Measurements from ENCODE around the gene SLAMF9. TPM values are rescaled to one million over a fixed set of nuclear protein-coding genes. Genes with fewer than 3 reads are reported as not detected.
A peak's percentile ranks its signal among the peaks of the same experiment; 100 is the strongest.

The SLAMF9 gene
- total RNA-seq, 1 experiment from 2014 or later = not detected

- ChIA-PET RAD21 (ENCODE audit: low non-redundant PET in 1 of 2, low total read pairs in 2 of 2, uncharacterized antibody in 2 of 2, unreplicated experiment in 2 of 2) (no interaction called here), CTCF (no interaction called here), POLR2A (no interaction called here)
- no peaks in the 10 kb centered on the region for H3K36me3 ChIP-seq (ENCODE audit: control insufficient read depth in 1 of 2, insufficient read depth in 2 of 2, low read length in 2 of 2)
- TF ChIP-seq MAX (IDR thresholded peaks at IDR 0.05) = 0 out of 2 replicates have a peak, but pooled peaks have one; percentile 30
- no peak for TF ChIP-seq REST (IDR thresholded peaks at IDR 0.05; ENCODE audit: low read depth)
- H3K9ac ChIP-seq (ENCODE audit: low read length) = no peak overlapping the region
- no peaks in the 10 kb centered on the region for H3K79me2 ChIP-seq (ENCODE audit: insufficient read depth, low read length)
- H3K27ac ChIP-seq (ENCODE audit: low read depth, low read length) = no peak overlapping the region
- peak; percentile 54 for ATAC-seq
- H3K4me3 ChIP-seq (replicated peaks in 1 of 2; ENCODE audit: low read depth in 1 of 2, low read length in 2 of 2) = no peak overlapping the region
- no peak overlapping the region for H3K4me2 ChIP-seq (ENCODE audit: low read length)
- peaks cover 14% of the 10 kb centered on the region; the same call in 1 of the 2 replicates for H3K27me3 ChIP-seq (ENCODE audit: insufficient read depth, low read length)
- peaks cover 0 to 7% of the 10 kb centered on the region in 2 experiments; a peak in 1 of 4 replicates for H3K4me1 ChIP-seq (ENCODE audit: control insufficient read depth in 1 of 2, insufficient read depth in 2 of 2, low read length in 2 of 2)
- no peaks in the 10 kb centered on the region for H4K20me1 ChIP-seq (ENCODE audit: insufficient read depth)
- BruUV-seq (replicated peaks) = no TSS peak
- no peaks in the 10 kb centered on the region; a peak in 1 of 4 replicates for H3K9me3 ChIP-seq (ENCODE audit: control insufficient read depth in 1 of 2, insufficient read depth in 1 of 2, low read depth in 1 of 2, low read length in 2 of 2)
- no peak for DNase-seq (ENCODE audit: low read depth, low spot score)
- intact Hi-C loops (cut with micrococcal nuclease) = no loop called here
- no peaks in the 10 kb centered on the region for H3K9me2 ChIP-seq (ENCODE audit: insufficient read depth)
- no peak overlapping the region for H2AFZ ChIP-seq (ENCODE audit: low read depth, low read length, poor library complexity, severe bottlenecking)
These were observed 16.9 kb upstream of the SLAMF9 start for GRCh38 chr1:159970932-159971342.

GRCh38 chr1:159968901-159969300 is 14.9 kb upstream of the SLAMF9 start:
- H3K27me3 ChIP-seq (ENCODE audit: insufficient read depth, low read length) = no peaks in the 10 kb centered on the region
- DNase-seq (ENCODE audit: low read depth, low spot score) (no peak), ATAC-seq (no peak)
- ChIA-PET POLR2A (no interaction called here), RAD21 (ENCODE audit: low non-redundant PET in 1 of 2, low total read pairs in 2 of 2, uncharacterized antibody in 2 of 2, unreplicated experiment in 2 of 2) (no interaction called here), CTCF (no interaction called here)
- H3K27ac ChIP-seq (ENCODE audit: low read depth, low read length) = no peak overlapping the region
- H3K4me2 ChIP-seq (ENCODE audit: low read length) = no peak overlapping the region
- H2AFZ ChIP-seq (ENCODE audit: low read depth, low read length, poor library complexity, severe bottlenecking) = no peak overlapping the region
- no peaks in the 10 kb centered on the region for H3K36me3 ChIP-seq (ENCODE audit: control insufficient read depth in 1 of 2, insufficient read depth in 2 of 2, low read length in 2 of 2)
- H3K9me2 ChIP-seq (ENCODE audit: insufficient read depth) = no peaks in the 10 kb centered on the region
- no peak overlapping the region for H3K9ac ChIP-seq (ENCODE audit: low read length)
- no TSS peak for BruUV-seq (replicated peaks)
- TF ChIP-seq RAD21 (IDR thresholded peaks at IDR 0.05; ENCODE audit: low read depth) (no peak), FOSL1 (IDR thresholded peaks at IDR 0.05; ENCODE audit: low read depth) (no peak), ZBTB33 (IDR thresholded peaks at IDR 0.05; ENCODE audit: extremely low read depth, insufficient replicate concordance, low read length) (no peak), EZH2 (IDR thresholded peaks at IDR 0.05) (no peak), POLR2A (IDR thresholded peaks at IDR 0.05; ENCODE audit: borderline replicate concordance, extremely low read depth, insufficient read depth, insufficient read length) (no peak), SRF (IDR thresholded peaks at IDR 0.05; ENCODE audit: low read depth) (no peak), SP1 (IDR thresholded peaks at IDR 0.05; ENCODE audit: low read depth) (no peak), CTCF (IDR thresholded peaks at IDR 0.05 in 2 of 3, conservative IDR thresholded peaks at IDR 0.05 in 1 of 3; ENCODE audit: borderline replicate concordance in 1 of 3, insufficient read depth in 1 of 3, low read depth in 2 of 3, low read length in 2 of 3) (no peak), CBX3 (IDR thresholded peaks at IDR 0.05; ENCODE audit: low read depth) (no peak), MAX (IDR thresholded peaks at IDR 0.05) (no peak)
- peaks cover 0 to 7% of the 10 kb centered on the region in 2 experiments; a peak in 1 of 4 replicates for H3K4me1 ChIP-seq (ENCODE audit: control insufficient read depth in 1 of 2, insufficient read depth in 2 of 2, low read length in 2 of 2)
- no peaks in the 10 kb centered on the region for H4K20me1 ChIP-seq (ENCODE audit: insufficient read depth)
- intact Hi-C loops (cut with micrococcal nuclease) = no loop called here
- no peak overlapping the region for H3K4me3 ChIP-seq (replicated peaks in 1 of 2; ENCODE audit: low read depth in 1 of 2, low read length in 2 of 2)
- no peaks in the 10 kb centered on the region for H3K79me2 ChIP-seq (ENCODE audit: insufficient read depth, low read length)
- no peaks in the 10 kb centered on the region; a peak in 1 of 4 replicates for H3K9me3 ChIP-seq (ENCODE audit: control insufficient read depth in 1 of 2, insufficient read depth in 1 of 2, low read depth in 1 of 2, low read length in 2 of 2)
